DMS153 treated with DMSO at 0.1 percent for 48 hours (cell line): ENCODE results near the gene NUMB.
"Not testable (repeated sequence)": the region's sequence is repeated elsewhere in the genome, so short reads cannot be mapped to it uniquely, and the experiment has no call there.

ENCODE experiments used
- DNase-seq: peaks from one replicate; lab custom pipeline; 2025; ENCODE audit not compliant: unreplicated experiment; lab: John Stamatoyannopoulos, UW

The NUMB gene

DNA sequence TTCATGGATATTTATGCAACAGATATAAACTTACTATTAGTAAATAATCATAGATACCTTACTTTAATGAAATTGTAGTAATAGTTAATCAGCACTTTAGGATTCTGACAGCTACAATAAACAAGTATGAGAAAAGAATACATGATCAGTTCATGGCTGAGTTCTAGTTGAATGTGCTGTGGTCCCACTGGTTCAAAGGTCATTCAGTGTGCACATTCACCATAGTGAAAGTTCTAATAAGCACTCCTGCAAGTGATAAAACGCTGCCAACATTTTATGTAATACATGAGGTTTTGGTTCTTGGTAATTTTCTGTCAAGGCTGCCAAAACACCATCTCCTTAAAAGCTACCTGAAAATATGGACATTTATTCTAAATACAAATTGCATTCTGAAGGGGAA, 92.6 kb downstream of the NUMB start:
- DNase-seq: no peak

DNA sequence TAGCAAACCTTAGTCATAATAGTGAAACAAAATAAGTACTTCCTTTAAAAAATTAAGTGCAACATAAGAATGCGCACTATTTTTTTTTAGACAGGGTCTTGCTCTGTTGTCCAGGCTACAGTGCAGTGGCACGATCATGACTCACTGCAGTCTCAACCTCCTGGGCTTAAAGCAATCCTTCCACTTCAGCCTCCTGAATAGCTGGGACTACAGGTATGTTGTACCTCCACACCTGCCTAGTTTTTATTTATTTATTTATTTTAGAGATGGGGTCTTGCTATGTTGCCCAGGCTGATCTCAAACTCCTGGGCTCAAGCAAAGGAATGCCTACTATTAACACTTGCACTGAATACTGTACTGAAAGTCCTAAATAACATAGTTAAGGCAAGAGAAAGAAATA, 93.8 kb downstream of the NUMB start:
- DNase-seq: no peak

DNA sequence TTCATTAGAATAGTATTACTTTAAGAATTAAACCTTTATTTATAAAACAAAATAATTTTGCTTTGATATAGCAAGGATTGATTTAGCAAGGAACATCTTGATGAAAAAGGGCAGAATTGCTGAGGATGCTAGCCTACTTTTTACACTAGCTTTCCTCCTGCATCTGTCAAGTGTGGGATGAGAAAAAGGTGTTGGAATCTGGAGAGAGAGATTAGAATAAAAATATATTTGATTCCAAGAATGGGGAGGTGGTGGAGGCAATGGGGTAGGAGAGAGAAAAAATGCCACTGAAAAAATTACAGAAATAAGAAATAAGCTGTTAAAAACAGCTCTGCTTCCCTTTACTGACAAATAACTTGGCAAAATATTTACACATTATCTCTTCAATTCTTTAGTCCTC, 98.9 kb downstream of the NUMB start:
- DNase-seq: no peak

DNA sequence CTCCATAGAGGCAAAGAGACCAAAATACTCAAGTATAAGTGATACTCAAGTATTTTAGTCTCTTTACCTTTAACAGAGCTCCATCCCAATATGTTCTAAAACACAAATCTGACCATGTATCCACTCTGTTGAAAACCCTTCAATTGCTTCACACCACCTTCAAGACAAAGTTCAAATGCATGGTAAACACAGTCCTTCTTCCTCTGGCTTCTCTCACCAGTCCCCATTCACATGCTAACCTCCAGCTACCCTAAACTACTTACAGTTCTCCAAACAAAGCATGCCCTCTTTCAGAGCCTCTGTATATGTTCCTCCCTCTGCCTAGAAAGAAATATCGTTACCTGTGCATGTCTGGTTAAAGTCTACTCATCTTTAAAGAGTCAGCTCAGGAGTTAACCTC, 100.2 kb downstream of the NUMB start:
- no peak for DNase-seq

DNA sequence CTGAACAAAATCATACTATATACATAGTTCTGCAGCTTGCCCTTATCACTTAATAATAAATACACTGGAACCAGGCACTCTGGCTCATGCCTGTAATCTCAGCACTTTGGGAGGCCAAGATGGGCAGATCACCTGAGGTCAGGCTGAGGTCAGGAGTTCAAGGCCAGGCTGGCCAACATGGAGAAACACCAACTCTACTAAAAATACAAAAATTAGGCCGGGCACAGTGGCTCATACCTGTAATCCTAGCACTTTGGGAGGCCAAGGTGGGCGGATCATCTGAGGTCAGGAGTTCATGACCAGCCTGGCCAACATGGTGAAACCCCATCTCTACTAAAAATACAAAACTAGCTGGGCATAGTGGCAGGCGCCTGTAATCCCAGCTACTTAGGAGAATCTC, 109.3 kb downstream of the NUMB start:
- not testable (repeated sequence) for DNase-seq

DNA sequence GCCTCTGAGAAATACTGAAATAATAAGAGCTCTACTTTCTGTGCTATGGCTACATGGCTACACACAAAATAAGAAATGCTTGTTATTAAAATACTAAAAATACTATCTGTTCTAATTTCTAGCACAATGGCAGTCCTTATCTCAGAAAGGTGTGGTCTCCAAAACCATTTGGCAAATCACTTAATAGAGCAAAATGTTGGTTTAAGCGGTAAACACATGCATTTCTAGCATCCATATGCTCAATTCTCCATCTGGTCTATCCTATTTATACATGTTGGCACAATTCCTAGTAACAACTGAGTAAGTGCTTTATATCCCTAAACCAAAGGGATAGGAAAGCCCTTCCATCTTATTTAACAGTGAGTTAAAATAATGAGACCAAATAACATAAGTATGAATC, 114.0 kb downstream of the NUMB start:
- no peak for DNase-seq

DNA sequence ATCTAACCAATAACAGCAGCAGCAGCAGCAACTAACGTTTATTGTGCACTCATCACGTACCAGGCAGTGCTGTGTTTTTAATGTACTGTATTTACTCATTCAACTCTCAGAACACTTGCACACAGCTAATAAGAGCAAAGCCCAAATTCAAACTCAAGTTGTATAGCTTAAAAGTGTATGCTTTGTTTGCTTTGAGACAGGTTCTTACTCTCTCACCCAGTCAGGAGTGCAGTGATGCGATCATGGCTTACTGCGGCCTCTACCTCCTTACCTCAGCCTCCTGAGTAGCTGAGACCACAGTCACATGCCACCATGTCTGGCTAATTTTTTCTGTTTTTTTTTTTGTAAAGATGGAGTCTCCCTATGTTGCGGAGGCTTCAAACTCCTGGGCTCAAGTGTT, 115.7 kb downstream of the NUMB start:
- no peak for DNase-seq

DNA sequence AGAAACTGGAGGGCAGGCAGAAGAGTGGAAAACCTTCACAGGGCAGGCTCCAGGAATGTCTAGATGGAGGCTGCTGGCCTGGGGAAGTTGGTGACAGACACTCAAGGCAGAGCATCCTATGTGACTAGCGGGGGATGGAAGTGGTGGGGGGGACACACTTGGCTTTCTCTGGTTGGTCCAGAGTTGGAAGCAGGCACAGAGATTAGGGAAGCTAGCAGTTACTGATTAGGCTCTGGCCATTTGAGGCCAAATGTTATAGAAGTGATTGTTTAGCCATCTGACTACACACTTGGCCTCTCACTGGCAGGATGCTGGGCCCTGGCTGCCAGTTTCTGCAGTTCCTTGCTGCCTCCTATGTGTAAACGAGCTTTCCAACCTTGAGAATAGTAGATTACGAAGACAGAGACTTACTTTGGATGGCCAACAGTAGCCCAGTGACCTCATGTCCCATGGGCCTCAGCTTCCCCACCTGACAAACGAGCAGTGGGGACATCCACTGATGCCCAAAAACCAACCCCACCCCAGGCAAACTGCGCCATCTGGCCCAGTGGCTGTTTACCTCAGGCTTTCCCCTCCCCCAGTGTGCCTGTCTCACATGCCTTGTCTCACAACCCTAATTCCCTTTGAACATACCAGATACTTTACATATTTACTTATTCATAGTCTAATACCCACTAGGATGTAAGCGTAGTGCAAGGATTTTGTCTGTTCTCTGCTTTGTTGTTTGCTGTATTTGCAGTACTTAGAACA, 118.3 kb downstream of the NUMB start:
- no peak for DNase-seq

DNA sequence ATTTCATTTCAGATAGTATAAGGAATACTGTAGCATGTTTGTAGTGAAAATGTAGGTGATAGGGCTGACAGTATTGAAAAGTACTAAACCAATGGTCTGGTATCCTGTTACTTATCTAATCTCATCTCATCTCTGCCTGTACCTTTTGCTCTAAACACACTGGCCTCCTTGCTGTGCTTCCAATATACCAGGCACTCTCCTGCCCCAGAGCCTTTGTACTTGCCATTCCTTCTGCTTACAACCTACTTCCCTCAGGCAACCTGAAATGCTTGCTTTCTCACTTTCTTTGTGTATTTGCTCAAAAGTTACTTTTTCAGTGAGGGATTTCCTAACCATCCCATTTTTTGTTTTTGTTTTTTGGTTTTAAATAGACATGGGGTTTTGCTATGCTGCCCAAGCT, 119.1 kb downstream of the NUMB start:
- no peak for DNase-seq

DNA sequence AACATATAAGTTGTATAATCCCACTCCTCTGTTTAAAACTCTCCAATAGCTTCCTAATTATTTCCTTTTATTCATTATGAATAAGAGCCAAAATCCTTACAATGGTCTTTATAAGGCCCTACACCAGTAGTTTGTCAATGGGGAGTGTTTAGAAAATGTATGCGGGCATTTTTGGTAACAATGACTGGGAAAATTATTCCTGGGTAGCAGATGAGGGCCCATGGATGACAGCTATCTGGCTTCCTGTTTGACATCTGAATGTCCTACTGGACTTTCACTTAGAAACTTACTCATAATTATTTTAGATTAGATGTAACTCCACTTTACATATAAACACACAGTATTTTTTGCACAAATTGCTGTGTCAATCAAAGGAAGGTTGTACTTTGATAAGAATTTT, 119.8 kb downstream of the NUMB start:
- no peak for DNase-seq

DNA sequence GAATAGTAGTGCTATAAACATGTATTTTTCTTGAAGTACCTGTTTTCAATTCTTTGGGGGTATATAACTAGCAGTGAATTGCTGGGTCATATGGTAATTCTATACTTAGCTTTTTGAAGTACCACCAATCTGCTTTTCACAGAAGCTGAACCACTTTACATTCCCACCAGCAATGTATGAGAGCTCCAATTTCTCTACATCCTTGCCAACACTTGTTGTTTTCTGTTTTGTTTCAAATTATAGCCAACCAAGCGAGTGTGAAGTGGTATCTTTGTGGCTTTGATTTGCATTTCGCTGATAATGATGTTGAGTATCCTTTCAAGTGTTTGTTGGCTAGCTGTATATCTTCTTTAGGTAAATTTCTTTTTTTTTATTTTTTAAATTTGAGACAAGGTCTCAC, 125.3 kb downstream of the NUMB start:
- no peak for DNase-seq

DNA sequence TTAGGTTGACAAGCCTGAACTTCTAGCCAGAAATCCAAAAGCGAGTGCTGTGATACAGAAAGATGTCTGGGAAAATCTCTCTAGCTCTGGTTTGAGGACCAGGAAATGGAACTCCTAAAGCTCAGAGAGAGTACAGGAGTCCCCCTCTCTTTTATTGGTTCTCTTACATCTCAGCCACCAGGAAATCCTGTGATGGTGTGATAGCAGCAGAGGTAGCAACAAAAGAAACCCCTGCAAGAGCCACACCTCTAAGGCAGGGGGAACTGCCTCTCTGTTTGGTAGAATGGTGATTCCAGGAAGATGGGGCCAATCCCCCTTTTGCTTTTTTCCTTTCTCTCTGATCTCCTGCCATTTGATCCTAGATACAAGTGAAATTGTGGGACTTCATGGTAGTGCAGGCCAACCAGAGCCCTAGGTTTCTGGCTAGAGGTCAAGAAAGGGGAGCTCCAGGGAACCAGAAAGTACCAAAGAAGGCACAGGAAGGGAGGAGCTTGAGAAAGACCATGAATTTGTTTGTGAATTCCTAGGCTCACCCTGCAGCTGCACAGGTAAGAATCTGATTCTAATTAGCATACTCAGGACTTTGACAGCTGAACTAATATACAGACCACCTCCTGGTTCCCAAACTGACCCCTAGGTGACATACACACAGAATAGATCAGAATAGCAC, 132.6 kb downstream of the NUMB start:
- DNase-seq: no peak

DNA sequence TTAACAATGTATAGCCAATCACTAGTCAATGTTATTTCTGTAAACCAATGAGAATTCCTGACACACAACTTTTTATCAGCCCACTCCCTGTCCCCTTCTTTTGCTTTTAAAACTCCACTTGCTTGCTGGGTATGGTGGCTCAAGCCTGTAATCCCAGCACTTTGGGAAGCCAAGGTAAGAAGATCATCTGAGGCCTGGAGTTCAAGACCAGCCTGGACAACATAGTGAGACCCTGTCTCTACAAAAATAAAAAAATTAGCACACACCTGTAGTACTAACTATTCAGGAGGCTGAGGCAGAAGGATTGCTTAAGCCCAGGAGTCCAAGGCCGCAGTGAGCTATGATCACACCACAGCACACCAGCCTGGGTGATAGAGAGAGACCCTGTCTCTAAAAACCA, 133.3 kb downstream of the NUMB start:
- DNase-seq: no peak

DNA sequence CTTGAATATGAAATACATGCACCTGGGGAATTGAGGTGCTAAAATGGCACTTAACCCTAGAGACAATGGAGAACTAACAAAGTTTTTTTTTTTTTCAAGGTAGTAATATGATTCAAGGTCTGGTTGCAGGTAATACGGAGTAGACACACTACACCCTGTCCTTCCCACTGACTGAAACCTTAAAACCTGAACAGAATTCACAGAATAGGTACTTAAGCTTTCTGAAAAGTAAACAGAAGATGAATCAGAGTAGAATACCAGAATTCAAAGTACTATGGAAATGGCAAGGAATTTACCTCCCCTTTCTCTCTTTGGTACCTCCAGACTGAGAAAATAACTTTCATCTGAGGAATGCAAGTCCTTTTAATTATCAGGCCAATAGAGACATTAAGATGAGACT, 133.8 kb downstream of the NUMB start:
- DNase-seq: no peak

DNA sequence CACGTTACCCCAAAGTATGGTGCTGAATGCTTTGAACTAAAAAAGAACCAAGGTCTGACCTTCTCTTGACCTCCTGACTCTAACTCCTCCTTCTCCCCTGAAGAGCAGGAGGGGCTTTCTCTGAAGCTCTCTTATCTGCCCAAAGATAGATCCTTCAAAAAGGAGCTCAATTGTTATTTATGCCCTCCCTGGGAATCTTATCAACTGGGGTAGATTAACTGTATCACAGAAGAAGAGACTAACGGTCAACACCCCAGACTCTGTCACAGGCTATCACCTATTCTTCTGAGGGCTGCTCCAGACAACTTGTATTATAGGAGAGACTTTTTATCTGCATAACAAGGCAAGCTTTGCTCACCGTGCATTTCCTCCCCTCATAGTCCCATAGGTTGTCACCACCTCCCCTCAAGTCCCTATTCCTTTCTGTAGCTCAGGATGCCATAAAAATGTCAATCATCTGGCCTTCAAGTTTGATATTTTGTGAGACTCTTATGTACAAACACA, 134.4 kb downstream of the NUMB start:
- DNase-seq: no peak

DNA sequence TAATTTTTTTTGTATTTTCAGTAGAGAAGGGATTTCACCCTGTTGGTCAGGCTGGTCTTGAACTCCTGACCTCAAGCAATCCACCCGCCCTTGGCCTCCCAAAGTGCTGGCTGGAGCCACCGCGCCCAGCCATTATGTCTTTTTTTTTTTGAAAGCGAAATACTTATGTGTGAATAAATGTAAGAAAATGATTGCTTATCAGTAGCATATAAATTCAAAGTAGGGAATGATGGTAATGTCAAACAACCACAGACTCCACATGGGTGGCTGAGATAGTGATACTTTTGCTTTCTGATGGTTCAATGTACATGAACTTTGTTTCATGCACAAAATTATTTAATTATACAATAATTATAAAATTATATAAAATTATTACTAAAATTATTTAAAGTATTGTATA, 145.2 kb downstream of the NUMB start:
- no peak for DNase-seq

DNA sequence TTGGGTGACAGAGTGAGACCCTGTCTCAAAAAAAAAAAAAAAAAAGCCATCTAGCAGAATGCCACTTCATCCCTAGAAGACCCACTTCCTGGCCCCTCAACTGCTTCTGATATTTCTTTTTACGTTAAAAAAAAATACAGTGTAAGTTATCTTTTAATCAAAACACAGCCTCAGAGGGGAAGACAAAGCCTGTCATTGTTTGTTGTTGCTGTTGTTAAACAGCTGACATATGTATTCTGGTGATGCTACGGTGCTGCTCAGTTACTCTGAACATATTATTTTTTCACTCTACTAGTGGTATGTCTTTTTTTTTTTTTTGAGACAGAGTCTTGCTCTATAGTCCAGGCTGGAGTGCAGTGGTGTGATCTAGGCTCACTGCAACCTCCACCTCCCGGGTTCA, 145.7 kb downstream of the NUMB start:
- no peak for DNase-seq

DNA sequence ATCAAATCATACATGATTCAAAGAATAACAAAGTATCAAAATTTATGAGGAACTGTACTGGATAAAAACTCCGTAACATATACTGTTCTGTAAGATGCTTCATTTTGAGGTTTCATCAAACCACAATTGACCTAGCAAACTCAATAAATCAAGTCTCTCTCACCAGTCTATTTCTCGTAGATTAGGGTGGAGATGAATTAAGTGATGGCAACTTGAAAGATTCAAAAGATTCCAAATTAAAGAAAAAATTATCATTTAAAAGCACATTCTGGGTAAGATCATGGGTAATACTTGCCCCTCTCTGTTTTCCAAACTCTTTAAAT, 146.7 kb downstream of the NUMB start:
- DNase-seq: no peak

DNA sequence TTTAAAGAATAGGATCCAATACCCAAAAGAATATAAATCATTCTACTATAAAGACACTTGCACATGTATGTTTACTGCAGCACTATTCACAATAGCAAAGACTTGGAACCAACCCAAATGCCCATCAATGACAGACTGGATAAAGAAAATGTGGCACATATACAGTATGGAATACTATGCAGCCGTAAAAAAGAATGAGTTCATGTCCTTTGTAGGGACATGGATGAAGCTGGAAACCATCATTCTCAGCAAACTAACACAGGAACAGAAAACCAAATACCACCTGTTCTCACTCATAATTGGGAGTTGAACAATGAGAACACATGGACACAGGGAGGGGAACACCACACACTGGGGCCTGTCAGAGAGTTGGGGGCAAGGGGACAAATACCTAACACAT, 149.1 kb downstream of the NUMB start:
- not testable (repeated sequence) for DNase-seq

DNA sequence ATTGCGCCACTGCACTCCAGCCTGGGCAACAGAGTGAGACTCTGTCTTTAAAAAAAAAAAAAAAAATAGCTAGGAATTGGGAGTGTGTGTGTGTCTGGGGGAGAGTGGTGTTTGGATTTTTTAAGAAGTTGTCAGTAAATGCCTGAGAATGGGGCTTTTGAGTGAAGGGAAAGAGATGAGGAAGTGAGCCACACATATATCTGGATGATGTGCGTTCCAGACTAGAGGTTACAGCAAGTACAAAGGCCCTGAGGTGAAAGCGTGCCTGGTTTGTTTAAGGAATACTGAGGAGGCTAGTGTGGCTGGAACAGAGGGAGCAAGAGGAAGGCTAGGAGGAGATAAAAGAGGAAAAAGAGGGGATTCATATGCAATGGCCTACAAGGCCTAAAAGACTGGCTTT, 151.1 kb downstream of the NUMB start:
- no peak for DNase-seq

DNA sequence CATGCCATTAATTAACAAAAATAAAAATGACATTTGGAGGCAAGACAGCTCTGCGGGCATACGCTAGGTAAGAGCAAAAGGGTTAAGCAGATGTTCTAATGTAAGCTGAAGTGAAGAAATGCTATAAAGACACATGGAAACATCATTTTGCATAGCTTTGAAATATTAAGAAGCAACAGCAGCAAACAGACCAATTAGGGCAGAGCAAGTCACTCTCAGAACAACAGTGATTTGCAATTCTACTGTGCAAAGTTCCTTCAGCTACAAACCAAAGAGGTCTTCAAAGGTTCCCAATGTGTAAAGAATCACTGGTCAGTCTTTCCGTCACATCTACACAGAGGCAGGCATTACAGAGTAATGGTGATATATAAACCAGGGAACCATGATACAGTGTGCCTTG, 152.8 kb downstream of the NUMB start:
- DNase-seq: no peak

DNA sequence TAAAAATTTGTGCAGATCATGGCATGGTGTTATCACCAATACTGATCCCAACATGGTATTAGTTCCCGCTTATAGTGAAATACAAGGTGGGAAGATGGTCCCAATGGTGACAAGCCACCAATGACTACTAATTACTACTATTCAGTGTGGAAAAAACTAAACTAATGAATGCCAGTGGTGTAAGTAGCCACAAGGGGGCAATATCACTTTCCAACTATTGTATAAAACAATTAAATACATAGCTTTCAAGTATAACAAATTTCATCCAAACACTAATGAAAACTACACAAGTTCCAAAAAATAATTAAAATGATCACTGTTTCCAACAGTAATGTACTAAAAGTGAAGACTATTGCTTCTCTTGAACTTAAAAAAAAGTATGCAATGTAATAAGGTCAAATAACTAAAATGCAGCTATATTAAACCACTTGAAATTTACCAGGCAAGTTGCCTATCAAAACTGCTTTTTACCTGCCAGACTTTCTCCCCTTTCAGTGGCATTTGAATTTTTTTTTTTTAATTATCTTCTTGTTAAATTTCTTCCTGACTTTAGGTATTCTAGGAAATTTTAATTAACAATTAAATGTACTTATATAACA, 163.0 kb downstream of the NUMB start:
- peak; percentile 34 for DNase-seq
